GM21360 (cell line): ENCODE results near the gene AFMID.

Experiments
- ATAC-seq: cut with Tn5 transposase; IDR thresholded peaks from one replicate; pipeline ENCODE4 v1.9.1; 2021; ENCODE audit warnings: mild to moderate bottlenecking, moderate library complexity; ENCODE audit not compliant: unreplicated experiment

The AFMID gene

GRCh38 chr17:78176548-78177025 is 10.6 kb upstream of the AFMID start:
- no peak for ATAC-seq

GRCh38 chr17:78179372-78179771 is 7.8 kb upstream of the AFMID start:
- ATAC-seq, result no peak

GRCh38 chr17:78180083-78180482 is 7.1 kb upstream of the AFMID start:
- no peak for ATAC-seq

- no peak for ATAC-seq
These were observed 6.7 kb upstream of the AFMID start for GRCh38 chr17:78180508-78180907.

- no peak for ATAC-seq
These were observed 4.7 kb upstream of the AFMID start for GRCh38 chr17:78182504-78182903.

- ATAC-seq, result no peak
These were observed 3.2 kb upstream of the AFMID start for GRCh38 chr17:78183916-78184315.

GRCh38 chr17:78184351-78184750 is 2.8 kb upstream of the AFMID start:
- no peak for ATAC-seq

GRCh38 chr17:78184868-78185267 is 2.3 kb upstream of the AFMID start:
- ATAC-seq, result no peak

- no peak for ATAC-seq
These were observed 1.0 kb upstream of the AFMID start for GRCh38 chr17:78185981-78186691.

GRCh38 chr17:78196716-78197115 is 9.6 kb downstream of the AFMID start:
- ATAC-seq, result no peak

GRCh38 chr17:78197147-78197832 is 10.1 kb downstream of the AFMID start:
- no peak for ATAC-seq

- ATAC-seq, result no peak
These were observed 13.3 kb downstream of the AFMID start for GRCh38 chr17:78200451-78200850.

- ATAC-seq, result no peak
These were observed 15.5 kb downstream of the AFMID start for GRCh38 chr17:78202666-78203065.

GRCh38 chr17:78204387-78205123 is 17.4 kb downstream of the AFMID start:
- ATAC-seq, result no peak

- no peak for ATAC-seq
These were observed 18.1 kb downstream of the AFMID start for GRCh38 chr17:78205124-78205775.

- no peak for ATAC-seq
These were observed 19.1 kb downstream of the AFMID start for GRCh38 chr17:78206298-78206697.

GRCh38 chr17:78208486-78208885 is 21.3 kb downstream of the AFMID start:
- ATAC-seq, result no peak

- ATAC-seq, result no peak
These were observed 22.9 kb downstream of the AFMID start for GRCh38 chr17:78210111-78210510.

GRCh38 chr17:78211032-78211431 is 23.9 kb downstream of the AFMID start:
- no peak for ATAC-seq

- ATAC-seq, result peak; percentile 84
These were observed 27.0 kb downstream of the AFMID start, which contains the start of gene BIRC5 for GRCh38 chr17:78214016-78214705. BIRC5 (plus strand) TSS chr17:78214253; CDS start chr17:78214317, 64 bp downstream.

- no peak for ATAC-seq
These were observed 27.5 kb downstream of the AFMID start for GRCh38 chr17:78214706-78215061.
